ENCODE results near the gene CPN2.

The CPN2 gene

GRCh38 chr3:194382196-194382891, 31.2 kb upstream of the CPN2 start:
- H3K27ac ChIP-seq: no peak overlapping the region
- no peak for DNase-seq (ENCODE audit: low read depth, low spot score)

- no peak for DNase-seq (ENCODE audit: low read depth, low spot score)
- no peak overlapping the region for H3K27ac ChIP-seq
Observed at GRCh38 chr3:194381460-194381875, 30.3 kb upstream of the CPN2 start.

DNA sequence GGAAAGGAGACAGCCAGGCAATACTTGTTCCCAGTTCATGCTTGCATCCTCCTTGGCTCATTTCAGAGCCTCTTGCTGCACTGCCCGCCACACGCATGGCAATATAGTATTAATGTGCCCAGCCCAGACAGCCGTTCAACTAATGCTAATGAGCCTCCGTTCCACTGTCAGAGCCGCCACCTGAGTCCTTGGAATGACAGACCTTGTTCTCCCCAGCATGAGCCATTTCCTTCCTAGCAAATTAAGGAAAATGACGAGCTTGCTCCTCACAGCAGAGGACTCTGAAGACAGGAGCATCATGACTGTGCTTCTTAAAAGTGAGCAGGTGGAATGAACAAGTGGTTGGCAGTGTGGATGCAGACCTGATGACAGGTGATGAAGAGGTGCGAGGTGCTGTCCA, 29.2 kb upstream of the CPN2 start:
- DNase-seq (ENCODE audit: low read depth, low spot score): no peak
- H3K27ac ChIP-seq: no peak overlapping the region

- H3K27ac ChIP-seq: no peak overlapping the region
- no peak for DNase-seq (ENCODE audit: low read depth, low spot score)
Observed at GRCh38 chr3:194379651-194380050, 28.5 kb upstream of the CPN2 start.

GRCh38 chr3:194379231-194379630, 28.1 kb upstream of the CPN2 start:
- DNase-seq (ENCODE audit: low read depth, low spot score): no peak
- no peak overlapping the region for H3K27ac ChIP-seq

DNA sequence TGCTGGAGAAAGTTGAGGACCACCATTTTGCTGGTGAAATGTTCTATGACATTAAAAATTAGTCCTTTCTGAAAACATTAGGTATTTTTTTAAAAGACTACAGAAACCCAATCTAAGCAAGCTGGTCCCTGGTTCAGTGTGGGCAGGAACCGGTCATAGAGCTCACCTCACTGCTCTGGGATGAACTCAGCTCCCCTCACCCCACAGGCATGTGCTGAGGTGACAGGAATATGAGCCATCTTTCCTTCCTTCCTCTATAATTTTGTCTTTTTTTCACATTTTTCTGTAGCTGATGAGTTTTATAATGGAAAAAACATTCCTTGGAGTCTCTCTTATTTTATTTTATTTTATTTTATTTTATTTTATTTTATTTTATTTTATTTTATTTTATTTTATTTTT, 26.6 kb upstream of the CPN2 start:
- no peak overlapping the region for H3K27ac ChIP-seq
- DNase-seq (ENCODE audit: low read depth, low spot score): no peak

- H3K27ac ChIP-seq: no peak overlapping the region
- no peak for DNase-seq (ENCODE audit: low read depth, low spot score)
Observed at GRCh38 chr3:194376241-194376560, 25.1 kb upstream of the CPN2 start.

GRCh38 chr3:194375473-194376240, 24.5 kb upstream of the CPN2 start:
- no peak overlapping the region for H3K27ac ChIP-seq
- DNase-seq (ENCODE audit: low read depth, low spot score): no peak

DNA sequence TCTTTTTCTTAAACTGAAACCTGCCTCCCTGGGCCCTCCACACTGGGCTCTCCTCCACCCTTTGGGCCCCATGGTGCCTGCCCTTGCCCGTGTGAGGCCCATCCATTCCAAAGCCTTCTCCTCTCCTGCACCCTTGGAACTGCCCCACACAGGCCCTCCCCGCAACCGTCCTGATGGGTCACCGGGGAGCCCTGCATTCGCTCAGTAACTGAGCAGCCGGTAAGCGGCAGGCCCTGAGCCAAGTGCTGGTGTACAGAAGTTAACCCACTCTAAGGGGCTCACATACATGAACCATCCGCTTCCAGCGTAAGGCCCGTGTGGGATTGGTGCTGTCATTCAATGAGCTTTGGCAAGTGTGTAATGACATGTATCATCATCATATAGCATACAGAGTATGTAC, 23.8 kb upstream of the CPN2 start:
- no peak overlapping the region for H3K27ac ChIP-seq
- DNase-seq (ENCODE audit: low read depth, low spot score): no peak

DNA sequence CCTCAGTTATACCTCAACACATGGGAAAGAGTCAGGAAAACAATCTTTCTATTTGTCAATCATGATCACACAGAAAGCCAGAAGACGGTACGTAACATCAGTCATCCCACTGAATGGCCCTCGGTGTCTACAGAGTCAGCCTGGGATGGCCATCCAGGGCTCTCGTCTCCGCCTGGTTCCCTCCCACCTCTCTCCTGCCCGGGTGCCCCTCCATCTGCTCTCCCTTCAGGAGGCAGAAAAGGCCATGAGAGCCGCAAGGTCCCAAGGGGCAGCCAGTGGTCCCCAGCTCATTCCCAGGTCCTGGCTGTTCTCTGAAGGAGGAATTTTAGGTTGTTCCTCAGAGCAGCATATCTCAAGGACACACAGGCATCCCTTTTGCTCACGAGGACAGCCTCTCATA, 22.8 kb upstream of the CPN2 start:
- no peak overlapping the region for H3K27ac ChIP-seq
- no peak for DNase-seq (ENCODE audit: low read depth, low spot score)

- no peak for DNase-seq (ENCODE audit: low read depth, low spot score)
Observed at GRCh38 chr3:194373028-194373427, 21.9 kb upstream of the CPN2 start.

GRCh38 chr3:194370753-194371152, 19.6 kb upstream of the CPN2 start:
- DNase-seq (ENCODE audit: low read depth, low spot score): no peak
- no peak overlapping the region for H3K27ac ChIP-seq

More at GRCh38 chr3:194373028-194373427, 21.9 kb upstream of the CPN2 start:
- H3K27ac ChIP-seq: no peak overlapping the region

- no peak within 1 kb of the TSS for H3K27ac ChIP-seq
- DNase-seq (ENCODE audit: low read depth, low spot score): no peak
Observed at GRCh38 chr3:194369522-194370279, 18.6 kb upstream of the CPN2 start, which contains the start of gene LRRC15. Gene LRRC15 (minus strand): TSS chr3:194369743. CDS start chr3:194361043, 8,700 bp downstream.

DNA sequence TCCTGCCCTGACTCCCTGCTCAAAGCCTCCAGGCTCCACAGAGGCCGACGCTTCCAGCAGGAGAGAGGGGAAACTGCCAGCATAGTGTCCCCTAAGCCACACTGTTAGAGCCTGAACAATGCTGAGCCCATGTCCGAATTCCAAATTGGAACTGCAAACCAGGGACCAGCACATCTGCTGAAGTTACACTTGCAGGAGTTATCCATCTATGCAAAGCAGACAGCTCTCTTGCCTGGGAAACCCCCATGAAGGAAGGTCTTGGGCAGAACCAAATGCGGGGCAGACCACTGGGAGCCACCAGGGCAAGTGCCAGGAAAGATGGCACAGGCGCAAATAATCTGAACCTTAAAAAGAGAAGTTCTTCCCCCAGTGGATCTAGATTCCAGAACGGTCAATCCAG, 17.8 kb upstream of the CPN2 start:
- H3K27ac ChIP-seq: no peak overlapping the region
- no peak for DNase-seq (ENCODE audit: low read depth, low spot score)

DNA sequence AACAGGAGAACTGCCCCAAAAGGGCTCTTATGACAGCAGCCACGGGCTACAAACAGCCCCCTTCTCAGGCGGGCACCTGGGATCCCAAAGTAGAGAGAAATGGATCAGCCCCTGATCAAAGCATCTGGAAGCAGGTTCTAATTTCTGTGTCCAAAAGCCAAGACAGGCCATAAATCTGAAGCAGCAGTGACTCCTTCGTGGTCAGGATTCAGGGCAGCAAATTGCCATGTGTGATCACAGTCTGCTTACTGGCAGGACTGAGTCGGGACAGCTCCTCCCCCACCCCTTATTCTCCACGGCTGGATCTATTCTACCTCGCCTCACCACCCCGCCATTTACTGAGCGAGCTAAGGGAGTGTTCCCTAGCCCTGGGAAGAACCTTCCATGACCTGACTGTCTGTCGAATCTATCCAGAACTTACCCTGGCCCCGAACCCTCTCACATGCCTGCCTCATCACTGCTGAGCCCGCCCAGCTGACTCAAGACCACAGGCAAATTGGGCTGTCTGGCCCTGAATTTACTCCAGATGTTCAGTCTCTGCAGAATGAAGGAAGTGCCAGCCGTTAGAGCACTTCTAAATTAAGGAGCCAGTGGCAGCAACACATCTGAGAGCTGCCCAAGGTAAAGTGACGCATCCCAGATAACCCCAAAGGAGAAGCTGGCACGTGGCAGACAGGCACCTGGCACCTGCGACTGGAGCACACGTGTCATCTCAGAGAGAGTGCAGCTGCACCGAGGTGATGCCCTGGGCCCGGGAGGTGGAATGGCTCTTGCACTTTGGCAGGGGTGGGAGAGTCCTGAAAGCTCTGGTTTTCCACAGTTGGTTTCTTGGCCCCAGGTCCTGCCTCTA, 17.1 kb upstream of the CPN2 start:
- DNase-seq (ENCODE audit: low read depth, low spot score): no peak
- H3K27ac ChIP-seq: no peak overlapping the region

DNA sequence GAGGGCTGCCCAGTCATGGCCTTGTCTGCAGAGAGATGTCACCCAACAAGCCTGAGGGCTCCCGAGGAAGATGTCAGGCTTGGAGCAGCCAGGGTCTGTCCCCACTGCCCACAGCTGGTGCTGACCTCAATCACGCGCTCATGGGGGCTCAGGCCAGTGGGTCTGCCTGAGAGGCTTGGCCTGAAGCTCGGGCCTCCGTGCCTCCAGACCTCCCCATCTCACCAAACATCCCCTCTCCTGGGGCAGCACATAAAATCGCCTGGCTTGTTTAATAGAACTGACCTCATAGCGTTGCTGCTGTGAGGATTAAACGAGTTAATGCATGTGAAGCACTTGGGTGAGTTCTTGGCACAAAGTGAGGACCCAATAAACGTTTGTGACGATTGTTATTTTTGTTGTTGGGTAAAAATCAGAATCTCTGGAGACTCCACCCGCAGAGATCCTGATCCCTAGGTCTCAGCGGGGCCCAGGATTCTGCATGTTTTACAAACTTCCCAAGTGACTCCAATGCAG, 14.9 kb upstream of the CPN2 start:
- H3K27ac ChIP-seq: no peak overlapping the region
- no peak for DNase-seq (ENCODE audit: low read depth, low spot score)

DNA sequence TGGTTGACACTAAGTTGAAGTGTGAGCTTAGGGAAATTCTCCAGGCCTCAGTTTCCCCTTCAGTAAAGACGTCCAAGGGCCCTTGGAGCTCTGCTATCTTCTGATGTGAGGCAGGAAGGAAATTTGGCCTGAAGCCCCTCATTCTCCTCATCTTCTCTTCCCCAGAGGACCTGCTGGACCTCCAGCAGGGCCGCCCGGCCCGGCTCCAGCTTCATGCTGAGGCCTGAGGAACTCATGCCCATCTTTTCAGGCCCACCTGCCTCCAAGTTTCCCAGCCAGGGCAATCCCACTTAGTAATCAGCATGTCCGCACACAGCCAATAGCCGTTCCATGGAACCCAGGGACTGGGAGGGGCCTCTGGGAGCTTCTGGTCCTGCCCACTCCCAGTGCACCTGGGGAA, 14.4 kb upstream of the CPN2 start:
- no peak for DNase-seq (ENCODE audit: low read depth, low spot score)
- no peak overlapping the region for H3K27ac ChIP-seq

GRCh38 chr3:194364652-194365434, 13.7 kb upstream of the CPN2 start:
- DNase-seq (ENCODE audit: low read depth, low spot score): no peak
- no peak overlapping the region for H3K27ac ChIP-seq

DNA sequence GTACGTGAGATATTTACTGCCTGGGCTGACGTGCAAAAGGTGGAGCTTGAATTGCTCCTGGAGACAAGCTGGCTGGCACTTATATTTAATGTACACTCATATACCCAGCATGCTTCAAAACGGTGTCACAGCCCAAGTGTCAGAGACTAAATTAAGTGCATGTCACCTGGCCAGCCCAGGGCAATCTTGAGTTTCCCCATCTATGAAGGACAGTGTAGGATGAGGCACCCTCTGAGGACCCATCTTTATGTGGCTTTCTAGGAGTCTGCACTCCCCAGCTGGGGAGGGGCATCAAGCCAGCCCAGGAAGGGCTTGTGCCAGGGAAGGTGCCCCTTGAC, 13.2 kb upstream of the CPN2 start:
- no peak for DNase-seq (ENCODE audit: low read depth, low spot score)
- H3K27ac ChIP-seq: no peak overlapping the region
